ENCODE data around the gene KISS1R.

KISS1R gene

DNA sequence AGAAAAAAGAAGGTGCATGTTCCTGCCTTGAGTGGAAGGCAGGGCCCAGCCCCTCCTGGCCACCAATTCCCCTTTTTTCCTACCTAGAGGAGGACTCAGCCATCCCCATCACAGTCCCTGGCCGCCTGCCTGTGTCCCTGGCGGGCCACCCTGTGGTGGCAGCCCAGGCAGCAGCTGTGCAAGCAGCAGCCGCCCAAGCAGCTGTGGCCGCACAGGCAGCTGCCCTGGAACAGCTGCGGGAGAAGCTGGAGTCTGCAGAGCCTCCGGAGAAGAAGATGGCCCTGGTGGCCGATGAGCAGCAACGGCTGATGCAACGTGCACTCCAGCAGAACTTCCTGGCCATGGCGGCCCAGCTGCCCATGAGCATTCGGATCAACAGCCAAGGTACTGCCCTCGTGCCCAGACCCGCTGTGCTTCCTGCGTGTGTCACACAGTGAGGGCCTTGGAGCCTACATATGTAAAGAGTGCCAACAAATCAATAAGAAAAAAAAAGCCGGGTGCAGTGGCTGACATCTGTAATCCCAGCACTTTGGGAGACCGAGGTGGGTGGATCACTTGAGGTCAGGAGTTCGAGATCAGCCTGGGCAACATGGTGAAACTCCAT, 49.5 kb downstream of the KISS1R start:
- POLR2A ChIA-PET, result interaction anchor here (0.6 to 1.1 kb wide), 6 partner anchors 24 to 142 kb away, joined by 3 to 8 read pairs (median 3); partner anchors contain the start of gene ARHGAP45
- 0 out of 2 replicates have a peak, but pooled peaks have one; percentile 29 for TF ChIP-seq ZNF202 (tag by site-specific recombination; IDR thresholded peaks at IDR 0.05; ENCODE audit: borderline replicate concordance)
- TF ChIP-seq, protein P1, sequence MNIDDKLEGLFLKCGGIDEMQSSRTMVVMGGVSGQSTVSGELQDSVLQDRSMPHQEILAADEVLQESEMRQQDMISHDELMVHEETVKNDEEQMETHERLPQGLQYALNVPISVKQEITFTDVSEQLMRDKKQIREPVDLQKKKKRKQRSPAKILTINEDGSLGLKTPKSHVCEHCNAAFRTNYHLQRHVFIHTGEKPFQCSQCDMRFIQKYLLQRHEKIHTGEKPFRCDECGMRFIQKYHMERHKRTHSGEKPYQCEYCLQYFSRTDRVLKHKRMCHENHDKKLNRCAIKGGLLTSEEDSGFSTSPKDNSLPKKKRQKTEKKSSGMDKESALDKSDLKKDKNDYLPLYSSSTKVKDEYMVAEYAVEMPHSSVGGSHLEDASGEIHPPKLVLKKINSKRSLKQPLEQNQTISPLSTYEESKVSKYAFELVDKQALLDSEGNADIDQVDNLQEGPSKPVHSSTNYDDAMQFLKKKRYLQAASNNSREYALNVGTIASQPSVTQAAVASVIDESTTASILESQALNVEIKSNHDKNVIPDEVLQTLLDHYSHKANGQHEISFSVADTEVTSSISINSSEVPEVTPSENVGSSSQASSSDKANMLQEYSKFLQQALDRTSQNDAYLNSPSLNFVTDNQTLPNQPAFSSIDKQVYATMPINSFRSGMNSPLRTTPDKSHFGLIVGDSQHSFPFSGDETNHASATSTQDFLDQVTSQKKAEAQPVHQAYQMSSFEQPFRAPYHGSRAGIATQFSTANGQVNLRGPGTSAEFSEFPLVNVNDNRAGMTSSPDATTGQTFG (tag by site-specific recombination; IDR thresholded peaks at IDR 0.05; ENCODE audit: borderline replicate concordance), result no peak
- H3K36me3 ChIP-seq (ENCODE audit: control insufficient read depth in 2 of 2, insufficient read depth in 1 of 2, low read length in 2 of 2), result peaks cover 8 to 67% of the 10 kb centered on the region in 2 experiments
- H3K4me1 ChIP-seq (ENCODE audit: control insufficient read depth, insufficient read depth, low read length), result no peaks in the 10 kb centered on the region
- H3K4me3 ChIP-seq (ENCODE audit: low read depth, low read length), result no peak overlapping the region
- no peak overlapping the region for H3K27ac ChIP-seq (ENCODE audit: extremely low read depth, low read depth, low read length)
- H3K9me3 ChIP-seq (ENCODE audit: control insufficient read depth, insufficient read depth, low read depth, low read length), result no peaks in the 10 kb centered on the region
- CTCF ChIA-PET, result no interaction called here

All from HEK293 (cell line).